Amniotic stem cell (primary cell): ENCODE data around the gene MED20.
"Not testable (repeated sequence)": the region's sequence is repeated elsewhere in the genome, so short reads cannot be mapped to it uniquely, and the experiment has no call there.

Experiments
- DNase-seq: peaks from one replicate; lab custom pipeline; 2025; lab: John Stamatoyannopoulos, UW

MED20 gene, protein sequence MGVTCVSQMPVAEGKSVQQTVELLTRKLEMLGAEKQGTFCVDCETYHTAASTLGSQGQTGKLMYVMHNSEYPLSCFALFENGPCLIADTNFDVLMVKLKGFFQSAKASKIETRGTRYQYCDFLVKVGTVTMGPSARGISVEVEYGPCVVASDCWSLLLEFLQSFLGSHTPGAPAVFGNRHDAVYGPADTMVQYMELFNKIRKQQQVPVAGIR

GRCh38 chr6:41920921-41921711 lies at the start of gene MED20, which contains the start of gene BYSL:
Gene MED20 (minus strand): TSS chr6:41921139. CDS start chr6:41921018, 121 bp downstream.
Gene BYSL (plus strand): TSS chr6:41921499. CDS start chr6:41921563, 64 bp downstream.
- DNase-seq, result peak; percentile 83

- DNase-seq, result no peak
Observed at GRCh38 chr6:41970436-41970846, 49.5 kb upstream of the MED20 start.

DNA sequence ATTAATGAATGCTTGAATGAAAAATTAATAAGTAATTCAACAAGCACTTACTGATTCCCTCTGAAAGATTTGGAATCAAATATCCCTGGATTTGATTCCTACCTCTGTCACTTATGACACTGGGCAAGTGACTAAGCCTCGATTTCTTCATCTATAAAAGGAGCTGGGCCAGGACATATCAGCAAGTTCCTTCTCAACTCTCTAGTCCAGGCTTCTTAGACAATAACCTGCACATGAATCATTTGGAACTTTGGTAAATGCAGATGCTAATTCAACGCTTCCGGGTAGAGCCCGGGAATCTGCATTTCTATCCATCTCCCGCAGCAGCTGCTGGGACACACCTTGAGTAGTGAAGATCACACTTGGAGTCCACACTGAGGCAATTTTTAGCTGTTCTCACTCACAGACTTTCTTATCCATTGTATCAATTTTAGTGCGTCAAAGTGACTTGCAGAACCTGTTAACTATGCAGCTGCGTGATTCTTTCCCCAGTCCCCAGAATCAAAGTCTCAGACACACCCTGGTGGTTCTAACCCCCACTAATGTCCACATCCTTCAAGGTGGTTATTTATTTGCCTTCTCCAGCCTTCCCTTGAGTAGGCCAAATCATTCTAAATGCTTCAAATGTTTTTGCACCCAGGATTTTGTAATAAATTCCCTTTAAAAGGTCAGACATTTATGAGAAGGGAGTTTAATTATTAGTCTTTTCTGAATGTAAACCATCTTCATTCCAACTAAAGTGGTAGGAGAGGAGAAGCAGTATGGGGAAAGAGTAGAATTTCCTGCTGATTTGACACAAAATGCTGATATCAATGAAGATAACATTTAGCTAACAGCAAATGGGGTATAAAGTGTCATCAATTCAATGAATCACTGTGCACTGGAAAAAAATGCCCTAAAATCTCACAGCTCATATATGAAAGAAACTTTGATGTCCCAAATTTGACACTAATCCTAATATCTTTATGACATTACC lies 46.7 kb upstream of the MED20 start:
- DNase-seq, result no peak

DNA sequence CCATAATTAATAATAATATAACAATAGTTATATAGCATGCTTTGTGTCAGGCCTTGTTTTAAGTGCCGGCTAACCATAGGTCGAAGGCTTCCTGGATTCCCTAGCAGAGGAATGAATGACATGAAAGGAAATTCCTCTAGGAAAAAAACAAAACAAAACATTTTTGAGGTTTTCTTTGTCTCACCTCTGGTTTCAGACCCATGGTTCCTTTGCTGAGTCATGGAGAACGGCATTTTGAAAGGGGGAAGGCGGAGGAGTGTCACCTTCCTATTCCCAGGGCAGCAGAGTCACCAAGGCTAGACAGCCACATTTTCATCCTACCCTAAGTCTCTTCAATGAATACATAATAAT lies 46.0 kb upstream of the MED20 start:
- no peak for DNase-seq

DNA sequence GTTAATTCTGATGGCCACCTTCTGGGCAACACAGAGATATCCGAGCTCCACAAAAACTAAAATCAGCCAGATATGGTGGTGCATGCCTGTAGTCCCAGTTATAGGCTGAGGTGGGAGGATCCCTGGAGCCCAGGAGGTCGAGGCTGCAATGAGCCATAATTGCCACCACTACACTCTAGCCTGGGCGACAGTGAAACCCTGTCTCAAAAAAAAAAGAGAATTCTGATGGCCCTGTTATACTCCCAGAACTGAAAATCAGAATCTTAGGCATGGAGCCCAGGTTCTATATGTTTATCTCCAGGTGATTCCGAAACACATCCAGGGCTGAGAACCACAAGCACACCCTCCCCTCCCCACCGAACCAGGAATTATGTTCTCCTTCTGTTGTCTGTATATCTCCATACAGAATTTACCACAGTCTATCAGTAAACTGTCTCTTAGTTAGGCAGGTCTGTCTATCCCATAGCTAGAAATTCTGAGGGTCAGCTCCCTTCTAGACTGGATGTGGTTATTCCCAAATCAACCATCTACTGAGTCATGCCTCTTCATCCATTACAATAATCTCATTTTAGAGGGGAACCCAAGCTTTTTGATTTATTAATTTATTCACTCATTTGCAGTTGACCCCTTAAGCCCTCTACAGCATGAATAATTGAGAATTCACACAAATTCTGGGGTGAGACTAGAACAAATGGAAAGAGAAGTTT lies 45.4 kb upstream of the MED20 start:
- DNase-seq, result no peak

DNA sequence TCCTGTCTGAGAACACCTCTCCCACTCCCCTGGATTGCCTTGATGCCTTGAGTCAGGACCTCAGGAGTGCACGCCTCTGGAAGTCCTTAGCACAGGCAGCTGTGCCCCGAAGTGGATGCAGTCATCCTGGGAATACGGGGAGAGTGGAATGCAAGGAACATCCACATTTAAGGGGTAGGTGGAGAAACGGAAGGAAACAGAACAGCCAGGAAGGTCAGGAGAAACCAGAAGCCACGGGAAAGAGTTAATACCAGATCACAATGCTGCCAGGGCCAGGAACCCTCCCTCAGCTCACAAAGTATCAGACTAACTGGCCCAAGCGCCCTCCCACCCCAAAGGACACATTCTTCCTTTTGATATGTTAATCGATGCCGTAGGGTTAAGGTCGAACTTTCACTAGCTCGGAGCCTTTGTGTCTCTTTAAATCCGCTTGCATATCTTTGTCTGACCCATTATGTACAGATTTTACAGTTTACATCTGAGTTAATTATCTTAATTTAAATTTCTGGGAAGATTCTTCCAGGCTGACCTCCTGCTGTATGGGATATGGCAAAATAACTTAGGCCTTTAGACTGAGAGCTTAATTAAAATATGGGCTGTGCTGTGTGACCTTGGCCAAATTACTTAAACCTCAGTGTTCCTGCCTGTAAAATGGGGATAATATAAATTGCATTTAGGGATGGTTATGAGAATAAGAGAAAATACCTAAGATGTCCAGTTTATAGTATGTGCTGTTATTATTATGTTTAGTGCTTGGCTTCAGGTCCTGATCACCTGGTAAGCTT lies 44.7 kb upstream of the MED20 start:
- DNase-seq, result no peak

DNA sequence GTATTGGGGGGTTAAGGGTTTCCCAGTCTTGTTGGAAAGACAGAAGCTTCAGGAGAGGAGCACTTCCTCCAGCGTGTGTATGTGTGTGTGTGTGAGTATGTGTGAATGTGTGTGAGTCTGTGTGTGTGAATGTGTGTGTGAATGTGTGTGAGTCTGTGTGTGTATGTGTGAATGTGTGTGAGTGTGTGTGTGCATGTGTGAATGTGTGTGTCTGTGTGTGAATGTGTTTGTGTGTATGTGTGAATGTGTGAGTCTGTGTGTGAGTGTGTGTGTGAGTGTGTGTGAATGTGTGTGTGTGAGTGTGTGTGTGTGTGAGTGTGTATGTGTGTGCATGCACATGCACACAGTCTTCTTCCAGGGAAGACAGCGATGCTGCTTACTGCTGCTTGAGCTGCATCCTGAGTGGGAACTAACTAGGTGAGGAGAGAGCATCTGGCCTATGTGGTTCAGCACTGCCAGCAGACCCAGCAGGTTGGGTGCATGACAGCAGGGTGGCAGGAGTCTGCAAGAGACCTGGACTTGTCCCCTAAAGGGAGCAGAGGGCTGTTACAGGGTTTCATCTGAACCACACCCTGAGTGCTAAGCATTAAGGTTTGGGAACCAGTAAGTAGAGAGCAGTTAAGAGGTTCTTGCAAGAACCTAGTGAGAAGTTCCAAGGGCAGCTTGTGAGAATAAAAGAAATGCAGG lies 43.4 kb upstream of the MED20 start:
- DNase-seq, result no peak

DNA sequence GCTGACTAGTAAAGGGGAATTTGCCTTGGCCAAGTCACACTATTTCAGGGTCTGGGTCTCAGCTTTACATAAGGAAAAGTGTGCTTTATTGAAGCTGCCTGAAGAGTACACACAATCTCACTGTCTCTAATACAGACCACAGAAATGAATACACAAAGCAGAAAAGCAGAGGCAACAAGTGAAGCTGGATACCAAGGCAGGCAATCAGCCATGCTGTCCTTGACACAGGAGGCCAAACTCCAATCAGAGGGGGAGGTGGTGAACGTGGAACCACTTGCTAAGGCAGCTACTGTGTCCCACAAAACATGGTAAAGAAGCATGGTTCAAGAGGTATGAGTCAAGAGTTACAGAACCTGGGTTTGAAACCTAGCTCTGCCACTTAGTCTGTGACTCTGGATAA lies 42.4 kb upstream of the MED20 start:
- no peak for DNase-seq

DNA sequence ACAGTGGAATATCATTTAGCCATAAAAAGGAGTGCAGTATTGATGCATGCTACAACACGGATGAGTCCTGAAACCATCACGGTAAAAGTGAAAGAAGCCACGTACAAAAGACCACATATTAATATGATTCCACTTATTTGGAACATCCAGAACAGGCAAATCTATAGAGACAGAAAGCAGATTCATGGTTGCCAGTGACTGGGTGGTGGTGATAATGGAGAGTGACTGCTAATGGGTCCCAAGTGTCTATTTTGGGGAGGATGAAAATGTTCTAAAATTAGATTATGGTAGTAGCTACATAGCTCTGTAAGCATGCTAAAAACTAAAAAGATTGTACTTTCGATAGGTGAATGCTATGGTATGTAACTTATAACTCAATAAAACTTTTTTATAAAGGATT lies 39.1 kb upstream of the MED20 start:
- no peak for DNase-seq

DNA sequence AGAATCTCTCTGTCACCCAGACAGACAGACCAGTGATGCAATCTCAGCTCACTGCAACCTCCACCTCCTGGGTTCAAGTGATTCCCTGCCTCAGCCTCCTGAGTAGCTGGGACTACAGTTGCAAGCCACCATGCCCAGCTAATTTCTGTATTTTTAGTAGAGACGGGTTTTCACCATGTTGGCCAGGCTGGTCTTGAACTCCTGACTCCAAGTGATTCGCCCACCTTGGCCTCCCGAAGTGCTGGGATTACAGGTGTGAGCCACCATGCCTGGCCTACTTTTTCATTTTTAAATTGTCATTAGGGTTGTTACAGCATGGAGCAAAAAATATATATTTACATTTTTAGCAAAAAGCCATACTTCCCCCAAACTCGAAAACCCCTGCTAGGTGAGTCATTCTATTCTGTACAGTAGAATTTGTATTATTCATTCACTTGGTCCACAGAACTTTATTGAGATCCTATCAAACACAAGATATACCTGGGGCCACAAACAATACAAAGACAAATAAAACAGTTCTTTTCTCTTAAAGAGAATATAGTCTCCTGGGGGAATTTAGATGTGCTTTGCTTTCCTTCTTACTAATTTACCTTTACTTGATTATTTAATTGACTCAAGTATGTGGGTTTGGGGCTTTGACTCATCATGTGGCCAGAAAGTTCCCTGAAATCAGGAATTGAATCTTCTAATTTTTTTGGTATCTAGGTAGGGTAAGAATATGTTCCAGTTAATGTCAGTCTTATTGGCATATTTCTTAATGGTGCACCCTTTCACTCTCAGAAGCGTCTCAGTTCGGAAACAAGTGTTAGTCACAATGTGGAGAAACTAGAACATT lies 37.3 kb upstream of the MED20 start:
- no peak for DNase-seq

DNA sequence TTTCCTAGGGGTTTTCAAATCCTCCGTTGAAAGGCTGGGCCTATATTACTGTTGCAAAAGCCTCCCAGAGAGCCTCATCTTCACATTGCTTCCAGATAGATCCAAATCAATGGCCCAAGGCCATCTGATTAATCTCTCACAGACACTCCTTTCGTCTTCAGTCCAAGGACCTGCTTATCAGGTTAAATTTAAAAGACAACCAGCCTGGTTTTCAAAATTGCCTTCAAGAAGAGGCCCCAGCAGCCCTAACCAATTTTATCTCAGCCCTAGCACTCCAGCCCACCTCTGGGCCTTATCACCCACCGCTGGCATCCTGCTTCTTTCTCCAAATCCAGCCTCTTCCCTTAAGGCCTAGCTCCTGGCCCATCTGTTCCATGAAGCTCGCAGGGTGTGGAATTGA lies 36.2 kb upstream of the MED20 start:
- no peak for DNase-seq

DNA sequence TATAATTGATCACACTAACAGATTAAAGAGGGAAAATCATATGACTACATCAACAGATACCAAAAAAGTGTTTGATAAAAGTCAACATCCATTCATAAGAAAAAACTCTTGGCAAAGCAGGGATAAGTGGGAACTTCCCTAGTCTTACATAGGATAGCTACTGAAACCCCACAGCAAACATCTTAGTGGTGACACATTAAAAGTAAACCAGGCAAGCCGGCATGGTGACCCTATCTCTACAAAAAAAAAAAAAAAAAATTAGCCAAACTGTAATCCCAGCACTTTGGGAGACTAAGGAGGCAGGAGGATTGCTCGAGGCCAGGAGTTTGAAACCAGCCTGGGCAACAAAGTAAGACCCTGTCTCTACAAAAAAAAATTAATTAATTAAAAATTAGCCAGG lies 34.5 kb upstream of the MED20 start:
- DNase-seq, result no peak

DNA sequence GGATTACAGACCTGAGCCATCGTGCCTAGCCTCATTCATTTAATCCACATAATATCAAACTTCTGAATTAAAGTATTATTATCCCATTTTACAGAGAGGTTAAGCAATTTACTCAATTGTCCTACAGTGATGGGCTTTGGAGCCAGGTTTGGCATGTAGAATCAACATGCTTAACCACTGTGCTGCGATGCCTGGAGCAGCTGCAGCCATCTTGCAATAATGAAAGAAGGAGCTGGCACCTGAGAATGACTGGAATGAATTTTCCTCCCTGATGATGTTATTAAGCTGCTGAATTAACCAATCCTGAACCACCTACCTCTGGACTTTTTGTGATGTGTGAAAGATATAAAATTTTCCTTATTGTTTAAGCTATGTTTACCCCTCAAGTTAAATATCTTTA lies 33.7 kb upstream of the MED20 start:
- no peak for DNase-seq

DNA sequence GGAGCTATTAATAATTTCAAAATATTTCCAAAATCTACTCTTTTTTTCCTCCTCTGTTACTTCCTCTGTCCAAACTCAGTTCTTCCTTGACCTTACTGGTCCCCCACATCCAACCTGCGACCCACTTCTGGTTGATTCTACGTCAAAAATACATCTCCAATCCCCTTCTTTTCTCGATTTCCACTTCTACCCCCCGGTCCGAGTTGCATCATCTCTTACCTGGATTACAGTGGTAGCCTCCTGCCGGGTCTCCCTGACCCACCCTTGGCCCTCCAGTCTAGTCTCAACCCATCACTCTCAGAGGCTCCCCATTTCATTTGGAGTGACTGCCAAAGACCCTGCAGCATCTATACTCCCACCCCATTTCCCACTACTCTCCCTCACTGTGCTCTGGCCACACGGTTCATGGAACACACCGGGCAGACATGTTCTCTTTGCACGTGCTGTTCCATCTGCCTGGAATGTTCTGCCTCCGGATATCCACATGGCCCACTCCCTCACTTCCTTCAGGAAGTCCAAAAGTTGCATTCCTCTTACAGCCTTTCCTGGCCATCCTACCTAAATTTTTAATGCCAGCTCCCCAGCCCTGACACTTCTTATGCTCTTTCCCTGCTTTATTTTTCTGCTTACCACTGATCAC lies 26.8 kb upstream of the MED20 start:
- DNase-seq, result no peak

DNA sequence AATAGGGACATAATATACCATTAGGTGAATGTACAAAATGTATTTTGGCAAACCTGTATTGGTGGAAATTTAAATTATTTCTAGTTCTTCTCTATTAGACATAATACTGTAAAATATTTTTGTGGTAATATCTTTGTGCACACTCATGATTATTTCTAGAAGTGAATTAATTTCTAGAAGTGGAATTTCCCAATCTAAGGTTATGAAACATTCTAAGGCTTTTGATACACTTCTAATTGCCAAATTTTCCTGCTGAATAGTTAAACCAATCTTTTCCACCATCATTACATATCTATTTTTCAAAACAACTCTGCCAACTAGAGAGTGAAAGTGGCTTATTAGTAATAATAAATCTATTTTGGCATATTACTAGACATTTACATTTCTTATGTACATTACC lies 22.5 kb upstream of the MED20 start:
- no peak for DNase-seq

- DNase-seq, result not testable (repeated sequence)
Observed at GRCh38 chr6:41942882-41943281, 21.9 kb upstream of the MED20 start.

DNA sequence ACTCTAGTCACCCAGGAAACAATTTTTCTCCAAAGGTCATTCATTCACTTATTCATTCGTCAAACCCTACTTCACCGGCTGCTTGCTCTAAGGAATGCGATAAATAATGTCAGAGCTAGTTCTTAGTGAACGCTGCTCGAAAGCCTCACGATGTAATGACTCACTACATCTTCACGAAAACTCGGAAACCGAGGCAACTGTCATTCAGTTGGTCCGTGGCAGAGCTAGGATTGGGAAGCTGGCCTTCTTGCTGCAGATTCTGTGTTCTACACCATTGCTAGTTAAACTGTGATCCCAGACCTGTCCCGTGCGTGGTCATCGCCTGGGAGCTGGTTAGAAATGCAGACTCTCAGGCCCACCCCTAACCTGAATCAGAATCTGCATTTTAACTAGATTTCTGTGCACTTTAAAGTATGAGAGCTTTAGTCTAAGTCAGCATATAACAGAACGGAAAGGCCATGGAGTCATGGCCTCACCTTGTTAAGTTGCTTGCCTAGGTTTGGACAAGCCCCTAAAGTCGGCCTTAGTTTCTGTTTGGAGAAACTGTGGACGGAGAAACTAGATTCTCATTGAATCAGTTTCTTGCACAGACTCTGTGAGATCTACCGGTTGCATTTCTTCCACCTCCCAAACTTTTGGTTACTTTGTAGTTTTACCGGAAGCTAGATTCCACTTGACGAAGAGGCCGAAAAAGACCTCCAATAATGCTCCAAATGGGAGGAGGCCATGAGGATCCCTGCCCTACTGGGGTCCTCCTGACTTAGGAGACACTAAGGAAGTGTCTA lies 21.3 kb upstream of the MED20 start:
- DNase-seq, result peak; percentile 62
